Activated CD4-positive, alpha-beta memory T cell treated with anti-CD3 and anti-CD28 coated beads, Interleukin-2, amount 10 ng/mL, durations not matched to agents 7 days and 5 days (primary cell): ENCODE measurements around the gene S100A5. TPM values are rescaled to one million over a fixed set of nuclear protein-coding genes. Genes with fewer than 3 reads are reported as not detected.

Experiments
- CTCF ChIA-PET: fragments of 350-600 bp; sonication (Branson Sonifier 250); formaldehyde crosslinking; loops from one replicate; lab custom pipeline; 2021; ENCODE audit warnings: antibody characterized with exemption, inconsistent platforms; lab: Charles Lee
- POLR2A ChIA-PET: fragments of 350-600 bp; sonication (Branson Sonifier 250); formaldehyde crosslinking; loops from one replicate; lab custom pipeline; 2021; ENCODE audit warnings: antibody characterized with exemption; lab: Charles Lee
- DNase-seq: peaks from one replicate; pipeline ENCODE4 v3.0.0-alpha.2; 2020
- H3K27ac Mint-ChIP-seq: one replicate; pipeline ENCODE4 v1.8.0; 2021; ENCODE audit warnings: mild to moderate bottlenecking, mixed read lengths
- H3K27me3 Mint-ChIP-seq: one replicate; pipeline ENCODE4 v1.8.0; 2021; ENCODE audit warnings: mixed read lengths
- H3K36me3 Mint-ChIP-seq: one replicate; pipeline ENCODE4 v1.8.0; 2021; ENCODE audit warnings: low read depth, mixed read lengths
- H3K4me1 Mint-ChIP-seq: one replicate; pipeline ENCODE4 v1.8.0; 2021; ENCODE audit warnings: mixed read lengths
- H3K4me3 Mint-ChIP-seq: one replicate; pipeline ENCODE4 v1.8.0; 2021; ENCODE audit warnings: mild to moderate bottlenecking, mixed read lengths
- H3K9me3 Mint-ChIP-seq: one replicate; pipeline ENCODE4 v1.8.0; 2021; ENCODE audit warnings: mixed read lengths
- total RNA-seq, 2 experiments: library from RNA; stranded (reverse); gene quantifications; one replicate each; pipeline ENCODE4 v1.2.3, GENCODE V29; 2021

S100A5 gene
- total RNA-seq, 2 experiments from 2014 or later, result 2.2 to 4.7 TPM

DNA sequence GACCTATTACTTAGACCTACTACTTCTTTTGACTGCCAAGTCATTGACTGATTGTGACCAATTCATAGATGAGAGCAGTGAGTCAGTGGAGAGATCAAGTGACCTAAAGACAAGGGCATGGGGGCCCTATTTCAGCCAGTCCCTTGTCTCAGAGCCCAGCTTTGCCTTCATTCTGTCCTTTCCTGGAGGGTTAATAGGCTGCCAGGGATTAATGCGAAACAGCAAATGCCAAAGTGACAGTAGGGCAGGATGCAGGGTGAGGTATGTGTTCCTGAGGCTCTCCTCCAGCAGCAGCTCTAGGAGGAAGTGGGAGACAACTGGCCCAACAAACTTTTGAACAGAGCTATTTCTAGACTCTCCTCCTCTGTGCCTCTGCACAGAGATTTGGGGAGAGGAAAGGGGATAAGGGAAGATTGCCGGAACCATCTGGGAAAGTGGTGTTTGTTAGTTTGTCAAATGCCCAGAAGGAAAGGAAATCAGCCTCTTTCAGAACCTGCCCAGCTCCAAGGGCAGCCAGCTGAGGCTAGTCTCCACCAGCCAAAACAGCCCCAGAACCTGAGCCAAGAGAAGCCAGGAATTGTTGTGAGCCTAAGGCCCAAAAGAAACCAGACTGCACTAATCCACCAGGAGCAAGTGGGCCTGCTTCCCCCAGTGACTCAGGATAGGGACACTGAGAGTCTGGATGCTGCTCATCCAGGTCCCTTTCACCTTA lies 13.3 kb upstream of the S100A5 start:
- no peak for DNase-seq
- CTCF ChIA-PET, result interaction anchor here (1.6 kb wide), 1 partner anchor 8 kb away, joined by 5 read pairs; the partner anchor contains the start of gene S100A4
- H3K9me3 Mint-ChIP-seq, result no peaks in the 10 kb centered on the region
- no peak overlapping the region for H3K27ac Mint-ChIP-seq
- POLR2A ChIA-PET, result interaction anchor here (1.1 to 2.1 kb wide), 4 partner anchors 8 to 19 kb away, joined by 4 to 10 read pairs (median 6); partner anchors contain the start of genes S100A5 and S100A6
- H3K4me3 Mint-ChIP-seq, result no peak overlapping the region
- peaks cover 15% of the 10 kb centered on the region for H3K4me1 Mint-ChIP-seq
- peaks cover 3% of the 10 kb centered on the region for H3K27me3 Mint-ChIP-seq
- H3K36me3 Mint-ChIP-seq, result no peaks in the 10 kb centered on the region

DNA sequence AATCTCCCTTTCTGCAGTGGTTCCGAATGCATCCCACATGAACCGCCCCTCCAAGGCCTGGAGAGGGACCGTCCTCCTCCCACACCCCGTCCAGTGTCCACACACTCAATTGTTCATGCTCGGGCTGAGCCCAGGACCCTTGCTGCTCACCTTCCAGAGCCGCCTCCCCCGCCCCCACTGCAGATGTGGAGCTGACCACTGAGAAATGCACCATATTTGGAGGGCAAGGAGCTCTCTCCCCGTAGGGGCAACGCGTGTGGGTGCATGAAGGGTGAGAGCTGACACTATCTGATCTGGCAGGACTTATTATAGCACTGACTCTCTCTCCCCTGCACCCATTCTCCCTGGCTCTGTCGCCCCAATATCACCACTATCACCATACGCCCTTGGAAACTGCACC lies 12.4 kb upstream of the S100A5 start:
- no peaks in the 10 kb centered on the region for H3K9me3 Mint-ChIP-seq
- DNase-seq, result no peak
- H3K36me3 Mint-ChIP-seq, result no peaks in the 10 kb centered on the region
- no peak overlapping the region for H3K27ac Mint-ChIP-seq
- H3K4me1 Mint-ChIP-seq, result peaks cover 24% of the 10 kb centered on the region
- ChIA-PET CTCF (no interaction called here), POLR2A (interaction anchor here (1.5 to 1.6 kb wide), 2 partner anchors 8 to 12 kb away, joined by 5 to 10 read pairs; partner anchors contain the start of gene S100A5)
- H3K27me3 Mint-ChIP-seq, result peaks cover 3% of the 10 kb centered on the region
- H3K4me3 Mint-ChIP-seq, result no peak overlapping the region

DNA sequence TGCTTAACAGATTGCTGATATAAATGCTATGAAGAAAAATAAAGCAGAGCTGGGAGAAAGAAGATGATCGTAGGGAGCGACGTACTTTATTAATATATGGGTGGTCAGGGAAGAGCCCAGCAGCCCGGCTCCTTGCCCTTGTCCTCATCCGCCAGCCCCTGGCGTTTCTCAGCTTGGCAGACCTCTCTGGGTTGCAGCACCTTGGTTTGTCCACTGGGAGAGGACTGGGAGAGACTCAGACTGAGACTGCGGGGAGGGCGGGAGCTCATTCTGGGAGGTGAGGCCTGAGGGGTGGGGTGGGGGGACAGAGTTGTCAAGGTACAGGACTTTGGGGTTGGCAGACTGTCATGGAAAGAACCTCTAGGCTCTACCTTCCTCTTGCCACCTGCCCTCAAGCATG lies 11.6 kb upstream of the S100A5 start:
- Mint-ChIP-seq H3K9me3 (no peaks in the 10 kb centered on the region), H3K4me3 (no peak overlapping the region), H3K36me3 (no peaks in the 10 kb centered on the region), H3K4me1 (peaks cover 31% of the 10 kb centered on the region), H3K27me3 (peaks cover 3% of the 10 kb centered on the region), H3K27ac (no peak overlapping the region)
- ChIA-PET CTCF (interaction anchor here (0.9 to 3.1 kb wide), 3 partner anchors 9 to 20 kb away, joined by 3 to 15 read pairs (median 9); no protein-coding TSS in a partner anchor), POLR2A (interaction anchor here (0.9 to 2.6 kb wide), 5 partner anchors 8 to 20 kb away, joined by 3 to 13 read pairs (median 4); partner anchors contain the start of gene S100A5)
- no peak for DNase-seq

DNA sequence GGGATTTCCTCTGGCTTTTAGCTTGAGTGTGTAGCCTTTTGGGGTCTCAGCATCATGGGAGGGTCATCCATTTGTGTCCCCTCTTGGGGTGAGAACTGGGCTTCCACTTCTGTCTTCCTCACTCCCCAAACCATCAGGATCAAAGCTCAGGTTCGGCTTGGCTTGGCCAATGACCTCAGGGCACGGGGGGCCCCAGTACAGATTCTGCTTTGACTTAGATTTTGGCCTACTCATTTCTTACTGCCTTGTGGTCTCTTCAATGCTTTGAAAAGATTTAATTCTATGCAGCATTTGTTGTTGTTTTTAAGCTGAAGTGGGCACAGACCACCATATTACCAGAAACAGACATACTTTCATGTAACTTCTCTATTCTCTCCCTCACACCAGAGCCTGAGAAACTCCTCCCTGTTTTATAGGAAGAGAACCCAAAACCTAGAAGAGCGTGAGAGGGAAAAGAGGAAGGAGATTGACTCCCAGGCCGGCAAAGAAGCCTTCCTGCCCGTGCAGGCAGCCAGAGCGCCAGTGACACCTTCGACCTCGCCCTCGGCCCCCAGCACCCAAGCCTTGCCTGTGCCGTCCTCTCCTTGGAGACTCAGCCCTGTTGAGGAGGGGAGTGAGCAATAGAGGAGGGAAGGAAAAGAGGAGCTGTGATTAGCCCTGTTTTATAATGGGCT lies 10.2 kb upstream of the S100A5 start:
- no peaks in the 10 kb centered on the region for H3K9me3 Mint-ChIP-seq
- DNase-seq, result no peak
- CTCF ChIA-PET, result interaction anchor here (0.9 to 3.1 kb wide), 4 partner anchors 15 to 18 kb away, joined by 3 to 15 read pairs (median 6); partner anchors contain the start of gene S100A6
- H3K27me3 Mint-ChIP-seq, result peaks cover 3% of the 10 kb centered on the region
- no peaks in the 10 kb centered on the region for H3K36me3 Mint-ChIP-seq
- H3K4me3 Mint-ChIP-seq, result no peak overlapping the region
- H3K4me1 Mint-ChIP-seq, result peaks cover 42% of the 10 kb centered on the region
- POLR2A ChIA-PET, result interaction anchor here (1.0 to 2.7 kb wide), 7 partner anchors 10 to 18 kb away, joined by 3 to 13 read pairs (median 6); partner anchors contain the start of genes S100A2, S100A5 and S100A6
- H3K27ac Mint-ChIP-seq, result no peak overlapping the region

DNA sequence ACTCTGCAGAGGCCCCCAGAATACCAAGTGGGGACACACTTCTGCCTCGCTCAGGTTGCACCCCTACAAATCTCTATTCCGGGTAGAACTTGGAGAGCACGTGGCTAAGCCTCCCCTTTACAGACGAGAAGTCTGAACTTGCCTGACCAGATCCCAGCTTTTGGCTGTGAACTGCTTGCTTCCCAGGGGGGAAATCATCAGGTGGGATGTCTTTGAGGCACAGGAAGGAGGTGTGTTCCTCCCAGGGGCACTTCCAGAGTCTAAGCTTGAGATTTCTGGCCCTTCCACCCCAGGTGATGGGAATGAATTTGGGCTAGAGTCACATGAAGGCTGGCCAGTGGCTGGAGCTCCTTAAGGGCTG lies 9.6 kb upstream of the S100A5 start:
- no peak for DNase-seq
- ChIA-PET CTCF (interaction anchor here (1.5 to 3.1 kb wide), 3 partner anchors 15 to 18 kb away, joined by 4 to 15 read pairs (median 9); partner anchors contain the start of gene S100A6), POLR2A (interaction anchor here (1.0 to 2.7 kb wide), 6 partner anchors 10 to 18 kb away, joined by 3 to 13 read pairs (median 7); partner anchors contain the start of genes S100A2, S100A5 and S100A6)
- Mint-ChIP-seq H3K9me3 (no peaks in the 10 kb centered on the region), H3K4me1 (peaks cover 48% of the 10 kb centered on the region), H3K27me3 (peaks cover 3% of the 10 kb centered on the region), H3K27ac (no peak overlapping the region), H3K4me3 (no peak overlapping the region), H3K36me3 (peaks cover 3% of the 10 kb centered on the region)

DNA sequence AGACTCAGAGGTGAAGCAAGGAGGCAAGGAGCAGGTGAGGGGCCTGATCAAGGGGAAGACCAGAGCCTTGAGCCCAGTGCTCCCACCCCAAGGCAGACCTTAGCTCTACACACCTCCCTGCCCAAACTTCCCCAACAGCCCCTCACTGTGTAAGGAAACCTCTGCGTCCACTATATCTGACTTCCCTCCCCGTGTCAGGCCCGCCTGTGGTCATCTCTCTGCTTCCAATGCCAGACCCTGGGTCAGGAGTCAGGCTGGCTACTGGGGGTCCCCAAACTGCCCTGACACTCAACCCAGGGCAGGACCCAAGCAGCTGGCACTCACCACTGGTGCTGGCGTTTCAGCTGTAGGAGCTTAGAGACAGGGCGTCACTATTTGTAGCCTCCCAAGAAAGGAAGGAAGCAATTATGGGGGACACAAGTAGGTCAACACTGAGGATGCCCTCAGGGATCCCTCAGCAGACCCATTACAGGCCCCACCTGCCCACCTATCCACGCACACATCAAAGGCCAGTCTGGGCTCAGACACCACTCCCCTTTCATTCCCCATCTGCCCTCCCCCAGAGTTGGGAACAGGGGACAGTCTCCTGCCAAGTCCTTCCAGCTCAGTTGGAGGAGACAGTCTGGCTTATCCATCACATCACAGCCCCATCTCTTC lies 9.1 kb upstream of the S100A5 start:
- Mint-ChIP-seq H3K4me3 (no peak overlapping the region), H3K4me1 (peaks cover 53% of the 10 kb centered on the region), H3K27me3 (peaks cover 3% of the 10 kb centered on the region), H3K36me3 (peaks cover 8% of the 10 kb centered on the region), H3K9me3 (no peaks in the 10 kb centered on the region), H3K27ac (no peak overlapping the region)
- POLR2A ChIA-PET, result interaction anchor here (1.7 to 2.7 kb wide), 4 partner anchors 14 to 17 kb away, joined by 6 to 13 read pairs (median 9); partner anchors contain the start of genes S100A2 and S100A6
- CTCF ChIA-PET, result interaction anchor here (1.5 to 3.1 kb wide), 2 partner anchors 15 to 17 kb away, joined by 4 to 15 read pairs; partner anchors contain the start of gene S100A6
- DNase-seq, result no peak

DNA sequence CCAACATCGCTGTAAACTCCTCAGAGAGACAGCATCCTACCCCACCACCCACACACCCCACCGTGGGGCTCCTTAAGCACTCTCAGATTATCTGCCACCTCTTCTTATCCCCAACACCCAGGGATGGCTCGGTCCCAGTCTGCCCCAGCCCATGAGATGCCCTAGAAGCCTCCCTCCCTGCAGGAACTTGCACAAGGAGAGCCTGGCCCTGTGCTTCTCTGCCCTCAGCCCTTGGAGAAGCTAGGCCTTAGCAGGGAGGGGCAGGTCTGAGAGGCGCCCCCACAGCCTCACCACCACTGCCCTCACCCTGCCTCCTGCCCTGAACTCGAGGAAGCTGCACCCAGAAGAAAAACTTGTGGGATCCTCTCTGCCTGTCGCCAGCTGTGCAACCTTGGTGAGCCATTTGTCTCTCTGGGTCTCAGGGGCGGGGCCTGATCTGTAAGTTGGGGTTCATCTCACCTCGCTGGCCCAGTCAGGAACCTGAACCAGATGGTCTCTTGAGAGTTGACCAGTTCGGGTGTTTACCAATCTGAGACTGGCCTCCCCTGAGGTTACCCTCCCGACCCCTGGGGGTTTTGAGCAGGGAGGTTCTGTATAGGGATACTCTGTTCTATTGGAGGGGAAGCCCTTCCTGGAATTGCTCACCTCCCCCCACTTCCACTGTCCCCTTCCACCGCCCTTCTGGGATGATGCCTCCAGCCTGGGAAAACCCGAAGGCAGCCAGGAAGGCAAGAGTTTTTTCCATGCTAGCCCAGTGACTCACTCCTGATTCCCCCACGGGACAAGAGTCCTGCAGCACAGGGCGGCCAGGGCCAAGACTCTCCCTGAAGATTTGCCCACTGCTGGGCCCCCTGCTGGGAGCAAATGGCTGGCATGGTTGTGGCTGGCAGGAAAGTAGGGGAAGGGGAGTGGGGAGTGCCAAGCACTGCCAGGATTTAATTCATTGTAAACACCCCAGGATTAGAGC lies 8.3 kb upstream of the S100A5 start, which contains the start of gene S100A3:
TSS of gene S100A3 (minus strand) at position 537 of the 967 bp plus-strand sequence. CDS start 773 bp downstream, outside the sequence.
- ChIA-PET POLR2A (interaction anchor here (0.6 to 2.7 kb wide), 4 partner anchors 14 to 17 kb away, joined by 3 to 8 read pairs (median 6); partner anchors contain the start of genes S100A2 and S100A6), CTCF (interaction anchor here (0.9 to 6.5 kb wide), 3 partner anchors 13 to 38 kb away, joined by 3 to 117 read pairs (median 3); partner anchors contain the start of gene S100A6)
- Mint-ChIP-seq H3K4me1 (peaks cover 59% of the 10 kb centered on the region), H3K36me3 (peaks cover 16% of the 10 kb centered on the region), H3K9me3 (no peaks in the 10 kb centered on the region), H3K27ac (no peak within 1 kb of the TSS), H3K27me3 (peaks cover 3% of the 10 kb centered on the region), H3K4me3 (no peak within 1 kb of the TSS)
- no peak for DNase-seq

DNA sequence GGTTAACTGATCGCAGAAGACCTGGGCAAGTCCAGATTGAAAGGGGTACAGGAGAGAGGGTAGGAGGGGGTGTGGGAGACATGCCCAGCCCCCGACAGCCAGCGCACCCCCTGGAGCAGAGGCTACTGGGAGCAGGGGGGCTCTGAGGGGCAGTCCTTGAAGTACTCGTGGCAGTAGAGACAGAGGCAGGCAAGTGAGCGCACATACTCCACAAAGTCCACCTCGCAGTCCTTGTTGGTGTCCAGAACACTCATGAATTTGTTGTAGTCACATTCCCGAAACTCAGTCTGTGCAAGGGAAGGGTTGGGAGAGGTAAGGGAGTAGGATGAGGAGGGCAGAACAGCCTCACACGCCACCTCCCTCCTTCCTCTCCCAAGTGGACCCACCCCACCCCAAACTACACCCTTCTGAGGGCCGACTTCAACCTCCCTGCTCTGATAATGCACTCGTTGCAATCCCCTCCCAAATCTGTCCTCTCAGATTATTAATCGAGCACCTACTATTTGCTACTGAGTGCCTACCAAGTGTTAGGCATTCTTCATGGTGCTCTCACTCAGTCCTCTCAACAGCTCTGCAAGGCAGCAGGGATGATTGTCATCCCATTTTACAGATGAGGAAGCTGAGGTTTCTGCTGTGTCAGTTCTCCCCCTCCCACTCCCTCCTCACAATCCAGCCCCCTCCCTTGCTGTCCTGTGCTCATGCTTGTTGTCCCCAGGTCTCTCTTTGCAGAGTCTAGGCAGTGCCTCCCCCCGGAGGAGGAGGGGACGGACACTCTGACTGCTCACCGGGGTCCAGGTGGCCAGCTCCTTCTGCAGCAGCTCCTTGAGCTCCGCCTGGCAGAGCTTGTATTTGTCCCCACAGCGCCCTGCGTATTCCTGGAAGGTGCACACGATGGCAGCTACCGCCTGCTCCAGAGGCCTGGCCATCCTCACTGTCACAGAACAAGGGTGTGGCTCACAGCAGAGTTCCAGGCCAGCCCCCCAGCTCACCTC lies 7.1 kb upstream of the S100A5 start:
- POLR2A ChIA-PET, result interaction anchor here (0.8 to 2.7 kb wide), 3 partner anchors 12 to 19 kb away, joined by 4 to 6 read pairs (median 5); partner anchors contain the start of gene S100A6
- Mint-ChIP-seq H3K4me1 (peaks cover 65% of the 10 kb centered on the region), H3K9me3 (no peaks in the 10 kb centered on the region), H3K4me3 (no peak overlapping the region), H3K27ac (peak overlapping the region; percentile 59), H3K36me3 (peaks cover 28% of the 10 kb centered on the region), H3K27me3 (peaks cover 3% of the 10 kb centered on the region)
- CTCF ChIA-PET, result interaction anchor here (0.5 to 6.5 kb wide), 3 partner anchors 14 to 244 kb away, joined by 3 to 117 read pairs (median 4); partner anchors contain the start of gene S100A6
- no peak for DNase-seq

DNA sequence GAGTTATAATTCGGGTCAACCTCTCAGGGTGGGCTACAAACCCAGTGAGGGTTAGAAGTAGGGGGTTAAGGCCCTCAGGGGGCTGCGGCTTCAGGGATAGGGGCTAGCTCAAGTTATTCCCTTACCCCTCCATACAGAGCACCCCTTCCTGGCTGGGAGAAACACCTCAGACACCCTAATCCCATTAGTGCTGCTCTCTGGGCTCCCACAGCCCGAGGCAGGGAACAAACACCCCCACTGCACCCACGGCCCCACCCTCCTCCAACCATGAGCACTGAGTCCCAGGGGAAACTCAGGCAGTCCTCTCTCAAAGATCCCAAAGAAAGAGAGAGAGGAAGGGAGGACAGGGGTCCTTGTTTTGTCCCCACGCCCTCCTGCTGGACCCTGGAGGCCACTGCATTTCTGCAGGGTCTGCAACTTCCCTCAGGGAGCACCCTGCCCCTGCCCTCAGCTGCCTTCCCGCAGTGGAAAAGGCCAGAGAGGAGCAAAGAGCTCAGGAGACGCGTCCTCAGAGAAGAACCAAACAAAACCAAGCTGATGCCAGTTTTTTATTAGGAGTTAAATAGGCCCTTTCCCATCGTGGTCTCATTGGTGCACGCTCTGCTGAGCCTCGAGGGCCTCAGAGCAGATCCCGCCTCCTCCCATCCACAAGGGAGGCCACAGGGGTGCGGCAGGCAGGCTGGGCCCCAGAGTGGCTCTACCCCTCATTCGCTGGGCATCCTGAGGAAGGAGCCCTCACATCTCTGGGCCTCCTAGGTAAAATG lies 6.2 kb upstream of the S100A5 start:
- H3K9me3 Mint-ChIP-seq, result no peaks in the 10 kb centered on the region
- H3K27me3 Mint-ChIP-seq, result peaks cover 3% of the 10 kb centered on the region

More for the DNA sequence above, 6.2 kb upstream of the S100A5 start:
- peak overlapping the region; percentile 96 for H3K4me3 Mint-ChIP-seq
- POLR2A ChIA-PET, result interaction anchor here (0.9 to 4.5 kb wide), 6 partner anchors 13 to 88 kb away, joined by 4 to 281 read pairs (median 22); partner anchors contain the start of genes CHTOP, S100A2 and S100A6
- peak overlapping the region; percentile 98 for H3K27ac Mint-ChIP-seq
- DNase-seq, result no peak
- peaks cover 74% of the 10 kb centered on the region for H3K4me1 Mint-ChIP-seq
- peaks cover 35% of the 10 kb centered on the region for H3K36me3 Mint-ChIP-seq
- CTCF ChIA-PET, result interaction anchor here (1.0 to 6.5 kb wide), 5 partner anchors 10 to 26 kb away, joined by 3 to 117 read pairs (median 22); partner anchors contain the start of genes S100A2 and S100A6
